Nephron (organoid): ENCODE data around the gene QRFP.

Experiments used
- H3K27ac Mint-ChIP-seq, 3 experiments: 2 replicates each; pipeline ENCODE4 v1.8.0; 2020; ENCODE audit warnings: mixed read lengths in 3 of 3, mild to moderate bottlenecking in 2 of 3, moderate library complexity in 1 of 3
- H3K27me3 Mint-ChIP-seq: 2 replicates; pipeline ENCODE4 v1.8.0; 2021; ENCODE audit warnings: low read depth, mild to moderate bottlenecking, moderate library complexity, mixed read lengths
- H3K36me3 Mint-ChIP-seq: 2 replicates; pipeline ENCODE4 v1.8.0; 2020; ENCODE audit warnings: low read depth, mixed read lengths
- H3K4me1 Mint-ChIP-seq: 2 replicates; pipeline ENCODE4 v1.8.0; 2020; ENCODE audit warnings: mixed read lengths
- H3K4me3 Mint-ChIP-seq, 3 experiments: 2 replicates each; pipeline ENCODE4 v1.8.0; 2020; ENCODE audit warnings: mild to moderate bottlenecking in 3 of 3, mixed read lengths in 3 of 3, moderate library complexity in 2 of 3
- H3K9me3 Mint-ChIP-seq: 2 replicates; pipeline ENCODE4 v1.8.0; 2020; ENCODE audit warnings: mixed read lengths
- CTCF ChIP-seq, 3 experiments: fragments of 200-600 bp; sonication (generic); IDR thresholded peaks; one replicate each; pipeline ENCODE4 v1.5.0; 2021; ENCODE audit warnings: antibody characterized with exemption in 3 of 3; ENCODE audit not compliant: unreplicated experiment in 3 of 3

Gene QRFP

DNA sequence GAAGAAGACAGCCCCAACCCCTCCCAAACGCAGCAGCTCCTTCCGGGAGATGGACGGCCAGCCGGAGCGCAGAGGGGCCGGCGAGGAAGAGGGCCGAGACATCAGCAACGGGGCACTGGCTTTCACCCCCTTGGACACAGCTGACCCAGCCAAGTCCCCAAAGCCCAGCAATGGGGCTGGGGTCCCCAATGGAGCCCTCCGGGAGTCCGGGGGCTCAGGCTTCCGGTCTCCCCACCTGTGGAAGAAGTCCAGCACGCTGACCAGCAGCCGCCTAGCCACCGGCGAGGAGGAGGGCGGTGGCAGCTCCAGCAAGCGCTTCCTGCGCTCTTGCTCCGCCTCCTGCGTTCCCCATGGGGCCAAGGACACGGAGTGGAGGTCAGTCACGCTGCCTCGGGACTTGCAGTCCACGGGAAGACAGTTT, 12.5 kb downstream of the QRFP start:
- peaks cover 70% of the 10 kb centered on the region for H3K36me3 Mint-ChIP-seq
- no peak overlapping the region for H3K4me3 Mint-ChIP-seq
- TF ChIP-seq CTCF (IDR thresholded peaks at IDR 0.05; ENCODE audit: unreplicated experiment in 3 of 3): no peak
- H3K27me3 Mint-ChIP-seq: no peaks in the 10 kb centered on the region
- H3K27ac Mint-ChIP-seq: no peak overlapping the region
- H3K4me1 Mint-ChIP-seq: no peaks in the 10 kb centered on the region
- no peaks in the 10 kb centered on the region for H3K9me3 Mint-ChIP-seq

DNA sequence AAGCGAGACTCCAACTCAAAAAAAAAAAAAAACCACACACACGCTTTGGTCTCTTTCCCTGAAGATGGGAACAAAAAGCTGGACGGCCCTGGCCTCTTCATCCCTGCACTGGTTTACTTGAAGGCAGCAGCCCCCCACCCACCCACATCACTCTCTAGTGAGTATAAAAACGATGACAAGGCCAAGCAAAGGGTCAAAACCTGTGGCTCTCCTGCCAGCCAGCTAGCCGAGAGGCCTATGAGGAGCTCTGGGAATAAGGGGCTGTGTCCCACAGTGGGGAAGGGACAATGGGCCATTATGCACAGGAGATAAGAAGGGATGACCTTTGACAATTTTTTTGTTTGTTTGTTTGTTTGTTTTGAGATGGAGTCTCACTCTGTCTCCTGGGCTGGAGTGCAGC, 13.1 kb downstream of the QRFP start:
- no peaks in the 10 kb centered on the region for H3K27me3 Mint-ChIP-seq
- H3K9me3 Mint-ChIP-seq: no peaks in the 10 kb centered on the region
- peaks cover 74% of the 10 kb centered on the region for H3K36me3 Mint-ChIP-seq
- H3K4me1 Mint-ChIP-seq: no peaks in the 10 kb centered on the region
- TF ChIP-seq CTCF (IDR thresholded peaks at IDR 0.05; ENCODE audit: unreplicated experiment in 3 of 3): no peak
- H3K27ac Mint-ChIP-seq: no peak overlapping the region
- no peak overlapping the region for H3K4me3 Mint-ChIP-seq

DNA sequence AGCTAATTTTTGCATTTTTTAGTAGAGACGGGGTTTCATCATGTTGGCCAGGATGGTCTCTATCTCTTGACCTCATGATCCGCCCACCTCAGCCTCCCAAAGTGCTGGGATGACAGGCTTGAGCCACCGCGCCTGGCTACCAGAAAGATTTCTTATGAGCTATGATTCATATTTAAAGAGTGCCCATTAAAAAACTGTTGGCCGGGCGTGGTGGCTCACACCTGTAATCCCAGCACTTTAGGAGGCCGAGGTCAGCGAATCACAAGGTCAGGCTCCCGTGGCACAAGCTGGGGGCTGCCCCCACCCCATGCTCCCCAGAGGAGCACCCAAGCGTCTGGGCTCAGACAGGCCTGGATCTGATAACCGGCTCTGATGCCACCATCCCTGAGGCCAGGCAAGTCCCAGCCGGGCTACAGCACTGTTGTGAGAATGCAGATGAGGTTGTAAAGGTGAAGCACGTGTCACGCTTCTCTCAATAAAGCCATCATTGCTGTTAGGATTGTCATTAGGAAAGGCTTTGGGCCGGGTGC, 13.9 kb downstream of the QRFP start:
- no peak for TF ChIP-seq CTCF (IDR thresholded peaks at IDR 0.05; ENCODE audit: unreplicated experiment in 3 of 3)
- no peak overlapping the region for H3K27ac Mint-ChIP-seq
- H3K4me3 Mint-ChIP-seq: no peak overlapping the region
- H3K27me3 Mint-ChIP-seq: no peaks in the 10 kb centered on the region
- peaks cover 71% of the 10 kb centered on the region for H3K36me3 Mint-ChIP-seq
- H3K4me1 Mint-ChIP-seq: no peaks in the 10 kb centered on the region
- H3K9me3 Mint-ChIP-seq: no peaks in the 10 kb centered on the region

DNA sequence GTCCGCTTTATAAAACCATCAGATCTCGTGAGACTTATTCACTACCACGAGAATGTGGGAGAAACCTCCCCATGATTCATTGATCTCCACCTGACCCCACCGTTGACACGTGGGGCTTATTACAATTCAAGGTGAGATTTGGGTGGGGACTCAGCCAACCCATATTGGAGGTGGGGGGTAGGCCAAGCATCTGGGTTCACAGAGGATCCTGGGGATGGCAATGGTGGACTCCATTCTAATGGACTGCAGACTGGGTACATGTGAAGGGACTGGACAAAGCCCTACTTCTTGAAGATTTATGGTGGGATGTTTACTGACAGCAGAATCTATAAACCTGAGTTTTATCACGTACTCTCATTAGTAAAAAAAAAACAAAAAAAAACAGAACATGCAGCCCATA, 15.1 kb downstream of the QRFP start:
- no peaks in the 10 kb centered on the region for H3K4me1 Mint-ChIP-seq
- no peaks in the 10 kb centered on the region for H3K27me3 Mint-ChIP-seq
- H3K27ac Mint-ChIP-seq: no peak overlapping the region
- TF ChIP-seq CTCF (IDR thresholded peaks at IDR 0.05; ENCODE audit: unreplicated experiment in 3 of 3): no peak
- H3K4me3 Mint-ChIP-seq: no peak overlapping the region
- peaks cover 69% of the 10 kb centered on the region for H3K36me3 Mint-ChIP-seq
- no peaks in the 10 kb centered on the region for H3K9me3 Mint-ChIP-seq

GRCh38 chr9:130880599-130881220, 15.9 kb downstream of the QRFP start:
- Mint-ChIP-seq H3K36me3 (peaks cover 66% of the 10 kb centered on the region), H3K4me1 (no peaks in the 10 kb centered on the region), H3K4me3 (no peak overlapping the region), H3K9me3 (no peaks in the 10 kb centered on the region), H3K27me3 (no peaks in the 10 kb centered on the region), H3K27ac (no peak overlapping the region)
- no peak for TF ChIP-seq CTCF (IDR thresholded peaks at IDR 0.05; ENCODE audit: unreplicated experiment in 3 of 3)

DNA sequence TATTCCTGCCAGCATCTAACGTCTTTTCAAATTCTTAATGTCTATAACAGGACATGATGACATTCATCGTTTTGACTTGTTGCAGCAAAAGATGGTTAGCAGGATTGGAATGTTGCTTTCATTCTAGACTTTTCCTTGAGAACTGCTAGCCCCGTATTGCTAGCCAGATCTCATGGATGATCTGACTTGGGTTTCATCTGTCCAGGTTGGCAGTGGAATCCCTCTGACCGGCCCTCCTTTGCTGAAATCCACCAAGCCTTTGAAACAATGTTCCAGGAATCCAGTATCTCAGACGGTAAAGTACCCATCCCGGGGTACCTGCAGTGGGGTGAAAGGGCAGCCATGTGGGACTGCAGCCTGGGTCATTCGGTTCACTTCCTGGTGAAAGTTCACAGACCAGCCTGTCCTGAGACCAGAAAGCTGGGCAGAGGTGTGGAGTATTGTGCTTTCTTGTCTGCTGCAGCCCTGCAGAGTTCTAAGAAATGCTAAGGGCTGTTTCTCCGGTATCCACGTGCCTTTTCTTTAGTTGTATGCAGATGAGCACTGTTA, 16.7 kb downstream of the QRFP start:
- Mint-ChIP-seq H3K36me3 (peaks cover 66% of the 10 kb centered on the region), H3K4me3 (no peak overlapping the region), H3K27me3 (no peaks in the 10 kb centered on the region), H3K27ac (no peak overlapping the region), H3K4me1 (no peaks in the 10 kb centered on the region), H3K9me3 (no peaks in the 10 kb centered on the region)
- TF ChIP-seq CTCF (IDR thresholded peaks at IDR 0.05; ENCODE audit: unreplicated experiment in 3 of 3): no peak
